SW480 (cell line): ENCODE measurements around the gene CCT4.
"Not testable (repeated sequence)": the region's sequence is repeated elsewhere in the genome, so short reads cannot be mapped to it uniquely, and the experiment has no call there.

Experiments
- DNase-seq: peaks from one replicate; pipeline ENCODE4 v3.0.0-alpha.2; 2016; ENCODE audit warnings: low spot score

The CCT4 gene

GRCh38 chr2:61879351-61879750 is 9.1 kb downstream of the CCT4 start:
- DNase-seq, result not testable (repeated sequence)

- DNase-seq, result no peak
These were observed 9.7 kb downstream of the CCT4 start for GRCh38 chr2:61878761-61879160.

- no peak for DNase-seq
These were observed 10.7 kb downstream of the CCT4 start for GRCh38 chr2:61877571-61878245.

- no peak for DNase-seq
These were observed 12.1 kb downstream of the CCT4 start for GRCh38 chr2:61876400-61876799.

DNA sequence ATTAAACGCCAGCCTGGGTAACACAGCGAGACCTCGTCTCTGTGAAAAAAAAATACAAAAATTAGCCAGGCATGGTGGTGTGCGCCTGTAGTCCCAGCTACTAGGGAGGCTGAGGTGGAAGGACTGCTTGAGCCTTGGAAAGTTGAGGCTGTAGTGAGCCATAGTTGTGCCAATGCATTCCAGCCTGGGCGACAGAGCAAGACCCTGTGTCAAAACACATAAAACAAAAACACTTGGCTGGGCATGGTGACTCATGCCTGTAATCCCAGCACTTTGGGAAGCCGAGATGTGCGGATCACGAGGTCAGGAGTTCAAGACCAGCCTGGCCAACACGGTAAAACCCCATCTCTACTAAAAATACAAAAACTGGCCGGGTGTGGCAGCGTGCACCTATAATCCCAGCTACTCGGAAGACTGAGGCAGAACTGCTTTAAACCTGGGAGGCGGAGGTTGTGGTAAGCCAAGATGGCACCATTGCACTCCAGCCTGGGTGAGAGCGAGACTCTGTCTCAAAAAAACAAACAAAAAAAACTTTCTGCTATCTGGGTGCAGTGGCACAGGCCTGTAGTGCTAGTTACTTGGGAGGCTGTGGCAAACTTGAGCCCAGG is 21.9 kb downstream of the CCT4 start:
- DNase-seq, result not testable (repeated sequence)

DNA sequence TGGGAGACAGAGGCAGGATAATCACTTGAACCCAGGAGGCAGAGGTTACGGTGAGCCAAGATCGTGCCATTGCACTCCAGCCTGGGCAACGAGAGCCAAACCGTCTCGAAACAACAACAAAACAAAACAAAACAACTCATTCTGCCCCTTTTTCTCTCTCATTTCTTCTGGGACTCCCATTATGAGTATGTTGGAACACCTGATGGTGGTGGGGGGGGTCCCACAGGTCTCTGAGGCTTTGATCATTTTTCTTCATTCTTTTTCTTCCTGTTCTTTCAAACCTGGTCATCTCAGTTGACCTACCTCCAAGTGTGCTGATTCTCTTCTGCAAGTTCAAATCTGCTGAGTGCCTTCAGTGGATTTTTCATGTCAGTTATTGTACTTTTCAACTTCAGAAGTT is 26.4 kb downstream of the CCT4 start:
- no peak for DNase-seq

GRCh38 chr2:61857224-61857623 is 31.2 kb downstream of the CCT4 start:
- DNase-seq, result no peak

- no peak for DNase-seq
These were observed 33.2 kb downstream of the CCT4 start for GRCh38 chr2:61855318-61855613.

- peak; percentile 99 for DNase-seq
These were observed 33.7 kb downstream of the CCT4 start for GRCh38 chr2:61854564-61855317.

GRCh38 chr2:61853847-61854563 is 34.5 kb downstream of the CCT4 start, which contains the start of gene FAM161A:
FAM161A (minus strand) TSS chr2:61854060; CDS start chr2:61854041, 19 bp downstream.
- DNase-seq, result peak; percentile 80

DNA sequence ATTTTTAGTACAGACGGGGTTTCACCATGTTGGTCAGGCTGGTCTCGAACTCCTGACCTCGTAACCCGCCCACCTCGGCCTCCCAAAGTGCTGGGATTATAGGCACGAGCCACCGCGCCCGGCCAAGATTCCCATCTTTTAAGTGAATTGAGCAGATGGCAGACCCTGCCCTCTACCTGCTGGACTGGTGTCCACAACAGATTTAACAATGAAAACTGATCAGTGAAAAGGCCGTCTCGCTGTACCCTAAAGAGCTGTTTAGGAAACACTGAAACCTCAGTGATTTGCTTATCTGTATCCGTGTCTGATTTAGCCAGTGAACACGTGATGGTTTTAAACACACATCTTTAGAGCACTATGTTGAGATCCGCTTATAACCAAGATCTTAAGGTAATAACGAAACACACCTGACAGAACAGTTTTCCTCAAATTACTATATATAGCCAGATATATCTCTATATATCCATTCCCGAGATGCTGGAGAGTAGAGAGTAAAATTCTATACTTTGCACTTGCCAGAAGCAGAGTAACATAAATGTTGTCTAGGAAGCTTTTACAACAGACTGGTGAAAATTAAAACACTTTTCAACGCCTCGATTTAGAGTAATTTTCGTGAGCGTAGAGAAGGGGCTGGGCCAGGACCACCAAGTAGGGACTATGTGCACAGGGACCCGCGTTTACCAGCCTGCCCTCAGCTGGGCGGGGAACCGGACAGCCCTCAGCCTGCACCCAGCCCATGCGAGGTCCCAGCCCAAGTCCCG is 35.2 kb downstream of the CCT4 start:
- peak; percentile 57 for DNase-seq

- DNase-seq, result not testable (repeated sequence)
These were observed 37.2 kb downstream of the CCT4 start for GRCh38 chr2:61851270-61851669.

- no peak for DNase-seq
These were observed 43.1 kb downstream of the CCT4 start for GRCh38 chr2:61845320-61845719.

GRCh38 chr2:61841286-61841685 is 47.2 kb downstream of the CCT4 start:
- no peak for DNase-seq

DNA sequence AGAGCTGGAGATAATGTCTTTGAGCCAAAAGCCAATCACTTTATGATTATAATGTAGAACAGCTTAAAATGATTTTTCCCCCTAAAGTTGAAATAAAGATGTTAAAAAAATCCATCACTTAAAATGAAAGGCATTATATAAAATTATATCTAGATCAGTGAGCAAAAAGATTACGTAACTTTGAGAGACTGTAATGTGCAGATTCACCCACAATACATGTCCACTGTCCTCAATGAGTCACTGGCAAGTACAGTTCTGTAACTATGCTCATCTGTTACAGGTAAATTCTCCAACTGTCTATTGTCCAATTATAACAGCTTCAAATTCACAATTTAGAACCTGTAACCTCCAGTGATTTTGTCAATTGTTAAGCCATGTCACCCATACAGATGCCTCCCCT is 53.6 kb downstream of the CCT4 start:
- peak; percentile 13 for DNase-seq

DNA sequence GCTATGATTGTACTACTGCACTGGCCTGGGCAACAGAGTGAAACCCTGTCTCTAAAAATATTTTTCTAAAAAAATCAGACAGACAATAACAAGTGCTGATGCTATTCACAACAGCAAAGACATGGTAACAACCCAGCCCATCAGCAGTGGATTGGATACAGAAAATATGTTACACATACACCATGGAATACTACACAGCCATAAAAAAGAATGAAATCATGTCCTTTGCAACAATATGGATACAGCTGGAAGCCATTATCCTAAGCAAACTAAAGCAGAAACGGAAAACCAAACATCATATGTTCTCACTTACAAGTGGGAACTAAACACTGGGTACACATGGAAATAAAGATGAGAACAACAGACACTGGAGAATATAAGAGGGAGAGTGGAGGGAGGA is 54.5 kb downstream of the CCT4 start:
- DNase-seq, result no peak

DNA sequence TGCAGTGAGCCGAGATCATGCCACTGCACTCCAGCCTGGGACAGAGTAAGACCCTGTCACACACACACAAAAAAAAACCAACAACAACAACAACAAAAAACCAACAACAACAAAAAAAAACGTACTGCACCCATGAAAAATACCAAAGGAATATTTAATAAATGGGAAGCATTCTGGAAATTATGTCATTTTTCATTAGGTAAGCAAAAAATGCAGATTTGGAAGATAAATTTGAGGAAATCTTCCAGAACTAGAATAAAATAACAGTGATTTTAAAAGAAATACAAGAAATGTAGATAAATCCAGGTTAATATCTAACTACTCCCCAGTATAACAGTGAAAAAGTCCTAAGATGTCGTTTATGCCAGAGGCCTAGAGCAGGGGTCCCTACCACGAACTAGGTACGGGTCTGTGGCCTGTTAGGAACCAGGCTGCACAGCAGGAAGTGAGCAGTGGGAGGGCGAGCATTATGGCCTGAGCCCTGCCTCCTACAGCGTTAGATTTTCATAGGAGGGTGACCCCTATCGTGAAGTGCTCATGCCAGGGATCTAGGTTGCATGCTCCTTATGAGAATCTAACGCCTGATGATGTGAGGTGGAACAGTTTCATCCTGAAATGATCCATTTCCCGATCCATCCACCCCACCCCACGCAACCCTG is 56.1 kb downstream of the CCT4 start:
- no peak for DNase-seq

DNA sequence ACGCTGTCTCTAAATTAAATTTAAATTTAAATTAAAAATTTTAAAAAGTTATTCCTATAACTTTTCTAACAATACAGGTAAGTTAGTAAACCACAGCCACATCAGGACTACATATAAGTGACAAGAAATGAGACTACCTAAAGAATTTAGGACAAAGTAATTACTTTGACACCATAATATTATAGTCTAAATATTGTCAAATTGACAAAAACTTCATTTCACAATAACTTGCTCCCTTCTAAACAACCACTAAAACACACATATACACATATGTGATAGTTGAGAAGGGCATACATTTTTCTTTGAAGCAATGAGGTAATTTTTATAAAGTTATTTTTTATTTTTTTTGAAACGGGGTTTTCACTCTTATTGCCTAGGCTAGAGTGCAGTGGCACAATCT is 66.2 kb downstream of the CCT4 start:
- DNase-seq, result no peak
